ENCODE data around the gene FERMT2. TPM values are rescaled to one million over a fixed set of nuclear protein-coding genes. Genes with fewer than 3 reads are reported as not detected.

FERMT2 gene
- total and polyA plus RNA-seq, 9 of the 15 experiments (the other 6 are each of a cell fraction or from before 2014, with no cell fraction given), result 0.10 to 1.3 (median 0.40) TPM

- no peak for TF ChIP-seq ZBTB11 (CRISPR knock-in tag; IDR thresholded peaks at IDR 0.05)
- TF ChIP-seq, protein P1, sequence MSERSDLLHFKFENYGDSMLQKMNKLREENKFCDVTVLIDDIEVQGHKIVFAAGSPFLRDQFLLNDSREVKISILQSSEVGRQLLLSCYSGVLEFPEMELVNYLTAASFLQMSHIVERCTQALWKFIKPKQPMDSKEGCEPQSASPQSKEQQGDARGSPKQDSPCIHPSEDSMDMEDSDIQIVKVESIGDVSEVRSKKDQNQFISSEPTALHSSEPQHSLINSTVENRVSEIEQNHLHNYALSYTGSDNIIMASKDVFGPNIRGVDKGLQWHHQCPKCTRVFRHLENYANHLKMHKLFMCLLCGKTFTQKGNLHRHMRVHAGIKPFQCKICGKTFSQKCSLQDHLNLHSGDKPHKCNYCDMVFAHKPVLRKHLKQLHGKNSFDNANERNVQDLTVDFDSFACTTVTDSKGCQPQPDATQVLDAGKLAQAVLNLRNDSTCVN (CRISPR knock-in tag; IDR thresholded peaks at IDR 0.05), result no peak
- no peak for TF ChIP-seq XRCC4 (IDR thresholded peaks at IDR 0.05; ENCODE audit: extremely low read depth, insufficient read depth, insufficient read length)
- no peak for TF ChIP-seq ZNF551 (CRISPR knock-in tag; IDR thresholded peaks at IDR 0.05)
- TF ChIP-seq NFE2L1 (tag; IDR thresholded peaks at IDR 0.05; ENCODE audit: borderline replicate concordance, low read depth), result no peak
- TF ChIP-seq HNRNPK (IDR thresholded peaks at IDR 0.05; ENCODE audit: low read depth, low read length, poor library complexity, severe bottlenecking), result no peak
- no peak for TF ChIP-seq RHOXF2B (CRISPR knock-in tag; conservative IDR thresholded peaks at IDR 0.05)
- TF ChIP-seq, protein P2, sequence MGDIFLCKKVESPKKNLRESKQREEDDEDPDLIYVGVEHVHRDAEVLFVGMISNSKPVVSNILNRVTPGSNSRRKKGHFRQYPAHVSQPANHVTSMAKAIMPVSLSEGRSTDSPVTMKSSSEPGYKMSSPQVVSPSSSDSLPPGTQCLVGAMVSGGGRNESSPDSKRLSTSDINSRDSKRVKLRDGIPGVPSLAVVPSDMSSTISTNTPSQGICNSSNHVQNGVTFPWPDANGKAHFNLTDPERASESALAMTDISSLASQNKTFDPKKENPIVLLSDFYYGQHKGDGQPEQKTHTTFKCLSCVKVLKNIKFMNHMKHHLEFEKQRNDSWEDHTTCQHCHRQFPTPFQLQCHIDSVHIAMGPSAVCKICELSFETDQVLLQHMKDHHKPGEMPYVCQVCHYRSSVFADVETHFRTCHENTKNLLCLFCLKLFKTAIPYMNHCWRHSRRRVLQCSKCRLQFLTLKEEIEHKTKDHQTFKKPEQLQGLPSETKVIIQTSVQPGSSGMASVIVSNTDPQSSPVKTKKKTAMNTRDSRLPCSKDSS (IDR thresholded peaks at IDR 0.05; ENCODE audit: low read depth, partially characterized antibody), result no peak
- no peak for TF ChIP-seq CHD7 (IDR thresholded peaks at IDR 0.05; ENCODE audit: low read depth, low read length)
These were observed 14.4 kb downstream of the FERMT2 start (continued) for GRCh38 chr14:52936437-52936836.

Measured in K562 (cell line).